ENCODE data around the gene SSH3.

DNA sequence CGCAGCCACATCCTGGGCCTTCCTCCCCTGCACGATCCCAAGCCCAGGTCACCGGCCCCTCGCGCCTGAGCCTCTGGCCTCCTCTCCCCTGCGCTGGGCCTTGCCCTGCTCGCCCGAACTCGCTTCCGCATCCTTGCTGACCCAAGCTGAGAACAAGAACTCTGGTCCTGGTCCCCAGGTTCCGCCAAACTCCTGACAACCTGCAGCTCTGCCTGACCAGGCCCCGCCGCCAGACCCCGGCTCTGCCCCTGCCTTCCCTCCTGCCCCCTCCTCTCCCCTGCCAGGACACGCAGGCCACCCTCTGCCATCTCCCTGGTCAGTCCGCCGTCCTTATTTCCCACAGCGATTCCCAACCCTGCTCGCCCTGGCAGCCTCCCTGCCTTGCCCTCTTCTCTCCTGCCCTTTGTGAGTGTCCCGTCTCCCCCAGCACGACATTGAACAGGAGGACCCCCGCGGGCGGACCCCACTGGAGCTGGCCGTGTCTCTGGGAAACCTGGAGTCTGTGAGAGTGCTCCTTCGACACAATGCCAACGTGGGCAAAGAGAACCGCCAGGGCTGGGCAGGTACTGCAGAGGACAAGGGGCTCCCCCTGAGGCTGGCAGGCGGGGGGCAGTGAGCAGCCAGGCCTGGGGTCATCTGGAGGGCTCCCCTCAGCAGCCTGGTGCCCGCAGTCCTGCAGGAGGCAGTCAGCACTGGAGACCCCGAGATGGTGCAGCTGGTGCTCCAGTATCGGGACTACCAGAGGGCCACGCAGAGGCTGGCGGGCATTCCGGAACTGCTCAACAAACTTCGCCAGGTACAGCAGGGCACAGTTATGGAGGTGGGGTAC, 13.5 kb upstream of the SSH3 start:
- TF ChIP-seq ZNF274 (IDR thresholded peaks at IDR 0.05; ENCODE audit: low read depth, low read length) = no peak
- no peak for TF ChIP-seq YY1 (IDR thresholded peaks at IDR 0.05; ENCODE audit: insufficient read depth, insufficient read length)
- TF ChIP-seq SUZ12 (IDR thresholded peaks at IDR 0.05; ENCODE audit: extremely low read depth, insufficient read depth, insufficient read length) = no peak

Measured in NT2/D1 (cell line).